ENCODE measurements around the gene KRT6B. TPM values are rescaled to one million over a fixed set of nuclear protein-coding genes. Genes with fewer than 3 reads are reported as not detected.

KRT6B gene
- total RNA-seq, 3 donors from 2014 or later (not counting 1 experiment from before 2014, with no cell fraction given), result not detected

Other genes with a start within 250 kb of the KRT6B start
- gene KRT7, start 218.9 kb downstream of the KRT6B start, total RNA-seq, result under 1 TPM in 1 of 3 donors, not detected in 2; 0.54 TPM
- gene KRT86, start 177.5 kb downstream of the KRT6B start, total RNA-seq, result 1 to 10 TPM; 2.0 to 3.6 (median 2.7) TPM
- gene KRT81, start 160.6 kb downstream of the KRT6B start, total RNA-seq, result 1 to 10 TPM in 2 of 3 donors, under 1 TPM in 1; 0.28 to 1.4 (median 1.3) TPM
- not detected for gene KRT83, start 130.7 kb downstream of the KRT6B start, total RNA-seq
- not detected for gene KRT85, start 84.7 kb downstream of the KRT6B start, total RNA-seq
- not detected for gene KRT84, start 66.5 kb downstream of the KRT6B start, total RNA-seq
- not detected for gene KRT82, start 45.8 kb downstream of the KRT6B start, total RNA-seq
- not detected for gene KRT75, start 17.8 kb downstream of the KRT6B start, total RNA-seq
- not detected for gene KRT6C, start 21.7 kb upstream of the KRT6B start, total RNA-seq
- not detected for gene KRT6A, start 41.1 kb upstream of the KRT6B start, total RNA-seq
- gene KRT5, start 68.2 kb upstream of the KRT6B start, total RNA-seq, result under 1 TPM in 2 of 3 donors, not detected in 1; 0.40 to 0.70 TPM
- not detected for gene KRT71, start 101.0 kb upstream of the KRT6B start, total RNA-seq
- 1 to 10 TPM in 1 of 3 donors, under 1 TPM in 2; 0.38 to 1.2 (median 0.38) TPM for gene KRT74, start 121.7 kb upstream of the KRT6B start, total RNA-seq
- gene KRT72, start 149.3 kb upstream of the KRT6B start, total RNA-seq, result 100 to 1,000 TPM in 1 of 3 donors, 10 to 100 TPM in 2; 21.9 to 136 (median 38.0) TPM
- gene KRT73, start 166.4 kb upstream of the KRT6B start, total RNA-seq, result 10 to 100 TPM; 12.4 to 92.9 (median 23.3) TPM
- 1 to 10 TPM in 1 of 3 donors, under 1 TPM in 2; 0.63 to 1.4 (median 0.66) TPM for gene KRT2, start 200.1 kb upstream of the KRT6B start, total RNA-seq
- 1 to 10 TPM in 1 of 3 donors, under 1 TPM in 1, not detected in 1; 0.27 to 1.8 TPM for gene KRT1, start 228.3 kb upstream of the KRT6B start, total RNA-seq